ENCODE results near the gene CIDEA.
"Not testable (repeated sequence)": the region's sequence is repeated elsewhere in the genome, so short reads cannot be mapped to it uniquely, and the experiment has no call there.

DNA sequence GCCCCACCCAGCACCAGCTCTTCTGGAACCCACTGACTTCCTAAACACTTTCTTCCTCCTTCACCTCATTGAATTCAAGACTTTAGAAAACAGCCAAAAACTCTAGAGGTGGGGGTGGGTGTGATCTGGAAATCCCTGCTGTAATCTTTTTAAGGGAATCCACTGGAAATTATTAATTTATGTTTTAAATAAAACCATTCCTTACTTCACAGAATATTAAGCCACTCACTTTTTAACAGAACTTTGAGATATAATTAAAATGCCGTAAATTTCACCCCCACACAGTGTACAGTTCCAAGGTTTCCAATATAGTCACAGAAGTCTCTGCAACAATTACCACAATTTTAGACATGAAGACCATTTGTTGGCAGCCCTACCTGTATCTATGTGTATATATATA, 30.8 kb upstream of the CIDEA start:
- TF ChIP-seq, protein P1, sequence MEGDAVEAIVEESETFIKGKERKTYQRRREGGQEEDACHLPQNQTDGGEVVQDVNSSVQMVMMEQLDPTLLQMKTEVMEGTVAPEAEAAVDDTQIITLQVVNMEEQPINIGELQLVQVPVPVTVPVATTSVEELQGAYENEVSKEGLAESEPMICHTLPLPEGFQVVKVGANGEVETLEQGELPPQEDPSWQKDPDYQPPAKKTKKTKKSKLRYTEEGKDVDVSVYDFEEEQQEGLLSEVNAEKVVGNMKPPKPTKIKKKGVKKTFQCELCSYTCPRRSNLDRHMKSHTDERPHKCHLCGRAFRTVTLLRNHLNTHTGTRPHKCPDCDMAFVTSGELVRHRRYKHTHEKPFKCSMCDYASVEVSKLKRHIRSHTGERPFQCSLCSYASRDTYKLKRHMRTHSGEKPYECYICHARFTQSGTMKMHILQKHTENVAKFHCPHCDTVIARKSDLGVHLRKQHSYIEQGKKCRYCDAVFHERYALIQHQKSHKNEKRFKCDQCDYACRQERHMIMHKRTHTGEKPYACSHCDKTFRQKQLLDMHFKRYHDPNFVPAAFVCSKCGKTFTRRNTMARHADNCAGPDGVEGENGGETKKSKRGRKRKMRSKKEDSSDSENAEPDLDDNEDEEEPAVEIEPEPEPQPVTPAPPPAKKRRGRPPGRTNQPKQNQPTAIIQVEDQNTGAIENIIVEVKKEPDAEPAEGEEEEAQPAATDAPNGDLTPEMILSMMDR (IDR thresholded peaks at IDR 0.05), result not testable (repeated sequence)
- TF ChIP-seq EZH2 (IDR thresholded peaks at IDR 0.05; ENCODE audit: borderline replicate concordance, insufficient read depth, low read depth, low read length, poor library complexity, severe bottlenecking), result not testable (repeated sequence)

All from B cell (primary cell).